ENCODE data around the gene FAM167B.

DNA sequence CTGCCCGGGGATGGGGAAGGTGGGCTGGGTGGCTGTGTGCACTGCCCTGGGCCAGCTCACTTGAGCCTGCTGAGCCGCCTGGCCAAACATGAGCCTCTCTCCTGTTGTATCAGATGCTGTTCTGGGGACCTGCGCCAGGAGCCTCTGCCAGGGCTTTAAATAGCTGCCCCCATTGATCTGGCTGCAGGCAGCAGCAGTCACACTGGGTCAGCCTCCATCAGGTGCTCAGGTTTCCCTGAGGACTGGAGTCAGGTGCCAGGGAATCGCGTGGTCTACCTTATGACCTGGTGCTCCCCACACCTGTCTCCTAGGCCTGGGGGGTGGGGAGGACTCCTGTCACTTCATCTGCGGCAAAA lies 47.3 kb upstream of the FAM167B start:
- TF ChIP-seq, protein P1, sequence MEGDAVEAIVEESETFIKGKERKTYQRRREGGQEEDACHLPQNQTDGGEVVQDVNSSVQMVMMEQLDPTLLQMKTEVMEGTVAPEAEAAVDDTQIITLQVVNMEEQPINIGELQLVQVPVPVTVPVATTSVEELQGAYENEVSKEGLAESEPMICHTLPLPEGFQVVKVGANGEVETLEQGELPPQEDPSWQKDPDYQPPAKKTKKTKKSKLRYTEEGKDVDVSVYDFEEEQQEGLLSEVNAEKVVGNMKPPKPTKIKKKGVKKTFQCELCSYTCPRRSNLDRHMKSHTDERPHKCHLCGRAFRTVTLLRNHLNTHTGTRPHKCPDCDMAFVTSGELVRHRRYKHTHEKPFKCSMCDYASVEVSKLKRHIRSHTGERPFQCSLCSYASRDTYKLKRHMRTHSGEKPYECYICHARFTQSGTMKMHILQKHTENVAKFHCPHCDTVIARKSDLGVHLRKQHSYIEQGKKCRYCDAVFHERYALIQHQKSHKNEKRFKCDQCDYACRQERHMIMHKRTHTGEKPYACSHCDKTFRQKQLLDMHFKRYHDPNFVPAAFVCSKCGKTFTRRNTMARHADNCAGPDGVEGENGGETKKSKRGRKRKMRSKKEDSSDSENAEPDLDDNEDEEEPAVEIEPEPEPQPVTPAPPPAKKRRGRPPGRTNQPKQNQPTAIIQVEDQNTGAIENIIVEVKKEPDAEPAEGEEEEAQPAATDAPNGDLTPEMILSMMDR (IDR thresholded peaks at IDR 0.05), result no peak
- TF ChIP-seq POLR2A (IDR thresholded peaks at IDR 0.05), result no peak
- TF ChIP-seq EP300 (IDR thresholded peaks at IDR 0.05), result no peak

All from ovary (tissue), 3 donors.